Measurements from ENCODE around the gene CUL9. TPM values are rescaled to one million over a fixed set of nuclear protein-coding genes. Genes with fewer than 3 reads are reported as not detected.

CUL9 gene
- polyA plus RNA-seq, 1 donor (not counting 4 experiments of a cell fraction or from before 2014, with no cell fraction given): 21.6 TPM

GRCh38 chr6:43186706-43187105 is 4.7 kb downstream of the CUL9 start:
- dilution Hi-C loops (cut with MboI; ENCODE audit: extremely low pct_ligation_motif_present, low sequenced_read_pairs): no loop called here
- FAIRE-seq (peak; percentile 81), DNase-seq (ENCODE audit: low read depth, low spot score) (no peak)
- H3K27me3 ChIP-seq (ENCODE audit: control insufficient read depth, extremely low read depth, insufficient read depth, low read length): no peaks in the 10 kb centered on the region
- peak overlapping the region; percentile 69 for H3K4me2 ChIP-seq (ENCODE audit: control insufficient read depth, extremely low read depth, insufficient read depth, low read depth, low read length)
- H3K9me1 ChIP-seq (ENCODE audit: control insufficient read depth, extremely low read depth, insufficient read depth, low read length): peaks cover 6% of the 10 kb centered on the region
- H3K79me2 ChIP-seq (ENCODE audit: control insufficient read depth, insufficient read depth, low read length): peaks cover 33% of the 10 kb centered on the region
- H3K9ac ChIP-seq (ENCODE audit: control insufficient read depth, extremely low read depth, insufficient read depth, low read length): peak overlapping the region; percentile 50
- H3K4me1 ChIP-seq (ENCODE audit: control insufficient read depth, extremely low read depth, insufficient read depth, low read length): peaks cover 38% of the 10 kb centered on the region
- peaks cover 5 to 23% of the 10 kb centered on the region in 2 experiments for H3K36me3 ChIP-seq (ENCODE audit: control insufficient read depth in 2 of 2, extremely low read depth in 1 of 2, insufficient read depth in 2 of 2, low read length in 2 of 2)
- no peaks in the 10 kb centered on the region for H3K9me3 ChIP-seq (ENCODE audit: control insufficient read depth, low read depth, low read length)
- H4K20me1 ChIP-seq (ENCODE audit: control insufficient read depth, extremely low read depth, insufficient read depth, low read length): no peaks in the 10 kb centered on the region
- H3K27ac ChIP-seq (ENCODE audit: control insufficient read depth, insufficient read depth, low read length): peak overlapping the region; percentile 72
- TF ChIP-seq, protein P1, sequence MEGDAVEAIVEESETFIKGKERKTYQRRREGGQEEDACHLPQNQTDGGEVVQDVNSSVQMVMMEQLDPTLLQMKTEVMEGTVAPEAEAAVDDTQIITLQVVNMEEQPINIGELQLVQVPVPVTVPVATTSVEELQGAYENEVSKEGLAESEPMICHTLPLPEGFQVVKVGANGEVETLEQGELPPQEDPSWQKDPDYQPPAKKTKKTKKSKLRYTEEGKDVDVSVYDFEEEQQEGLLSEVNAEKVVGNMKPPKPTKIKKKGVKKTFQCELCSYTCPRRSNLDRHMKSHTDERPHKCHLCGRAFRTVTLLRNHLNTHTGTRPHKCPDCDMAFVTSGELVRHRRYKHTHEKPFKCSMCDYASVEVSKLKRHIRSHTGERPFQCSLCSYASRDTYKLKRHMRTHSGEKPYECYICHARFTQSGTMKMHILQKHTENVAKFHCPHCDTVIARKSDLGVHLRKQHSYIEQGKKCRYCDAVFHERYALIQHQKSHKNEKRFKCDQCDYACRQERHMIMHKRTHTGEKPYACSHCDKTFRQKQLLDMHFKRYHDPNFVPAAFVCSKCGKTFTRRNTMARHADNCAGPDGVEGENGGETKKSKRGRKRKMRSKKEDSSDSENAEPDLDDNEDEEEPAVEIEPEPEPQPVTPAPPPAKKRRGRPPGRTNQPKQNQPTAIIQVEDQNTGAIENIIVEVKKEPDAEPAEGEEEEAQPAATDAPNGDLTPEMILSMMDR (optimal IDR thresholded peaks at IDR 0.05 in 1 of 3, IDR thresholded peaks at IDR 0.05 in 1 of 3, conservative IDR thresholded peaks at IDR 0.05 in 1 of 3; ENCODE audit: extremely low read depth in 1 of 3, insufficient read depth in 2 of 3, low read length in 3 of 3): no peak
- TF ChIP-seq EZH2 (IDR thresholded peaks at IDR 0.05; ENCODE audit: low read length): no peak
- peak overlapping the region in 2 of 3 experiments; percentile 45 to 58 for H3K4me3 ChIP-seq (ENCODE audit: control insufficient read depth in 2 of 3, extremely low read depth in 1 of 3, insufficient read depth in 2 of 3, low read depth in 1 of 3, low read length in 3 of 3)
- H2AFZ ChIP-seq (ENCODE audit: control insufficient read depth, low read length): peak overlapping the region; percentile 4

DNA sequence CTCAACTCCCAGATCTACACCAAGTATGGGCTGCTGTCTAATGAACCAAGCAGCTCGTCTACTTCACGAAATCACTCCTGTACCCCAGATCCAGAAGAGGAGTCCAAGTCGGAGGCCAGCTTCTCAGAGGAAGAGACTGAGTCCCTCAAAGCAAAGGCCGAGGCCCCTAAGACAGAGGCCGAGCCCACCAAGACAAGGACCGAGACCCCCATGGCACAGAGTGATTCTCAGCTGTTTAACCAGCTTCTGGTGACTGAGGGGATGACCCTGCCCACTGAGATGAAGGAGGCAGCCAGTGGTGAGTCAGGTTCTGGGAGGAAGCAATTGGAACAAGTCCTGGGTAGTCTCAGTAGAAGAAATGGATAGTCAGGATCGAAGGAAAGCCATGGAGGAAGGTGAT is 5.8 kb downstream of the CUL9 start:
- Histone ChIP-seq H3K9ac (ENCODE audit: control insufficient read depth, extremely low read depth, insufficient read depth, low read length) (no peak overlapping the region), H3K27me3 (ENCODE audit: control insufficient read depth, extremely low read depth, insufficient read depth, low read length) (no peaks in the 10 kb centered on the region), H3K27ac (ENCODE audit: control insufficient read depth, insufficient read depth, low read length) (peak overlapping the region; percentile 72), H4K20me1 (ENCODE audit: control insufficient read depth, extremely low read depth, insufficient read depth, low read length) (no peaks in the 10 kb centered on the region), H3K36me3 (ENCODE audit: control insufficient read depth in 2 of 2, extremely low read depth in 1 of 2, insufficient read depth in 2 of 2, low read length in 2 of 2) (peaks cover 7 to 26% of the 10 kb centered on the region in 2 experiments), H3K4me3 (ENCODE audit: control insufficient read depth in 2 of 3, extremely low read depth in 1 of 3, insufficient read depth in 2 of 3, low read depth in 1 of 3, low read length in 3 of 3) (peak overlapping the region in 1 of 3 experiments; percentile 45), H3K9me1 (ENCODE audit: control insufficient read depth, extremely low read depth, insufficient read depth, low read length) (peaks cover 6% of the 10 kb centered on the region), H3K4me1 (ENCODE audit: control insufficient read depth, extremely low read depth, insufficient read depth, low read length) (peaks cover 31% of the 10 kb centered on the region), H3K79me2 (ENCODE audit: control insufficient read depth, insufficient read depth, low read length) (peaks cover 30% of the 10 kb centered on the region), H3K4me2 (ENCODE audit: control insufficient read depth, extremely low read depth, insufficient read depth, low read depth, low read length) (peak overlapping the region; percentile 69), H2AFZ (ENCODE audit: control insufficient read depth, low read length) (no peak overlapping the region), H3K9me3 (ENCODE audit: control insufficient read depth, low read depth, low read length) (no peaks in the 10 kb centered on the region)
- TF ChIP-seq, protein P1 (optimal IDR thresholded peaks at IDR 0.05 in 1 of 3, IDR thresholded peaks at IDR 0.05 in 1 of 3, conservative IDR thresholded peaks at IDR 0.05 in 1 of 3; ENCODE audit: extremely low read depth in 1 of 3, insufficient read depth in 2 of 3, low read length in 3 of 3): no peak
- TF ChIP-seq EZH2 (IDR thresholded peaks at IDR 0.05; ENCODE audit: low read length): no peak
- FAIRE-seq: no peak
- no peak for DNase-seq (ENCODE audit: low read depth, low spot score)
- dilution Hi-C loops (cut with MboI; ENCODE audit: extremely low pct_ligation_motif_present, low sequenced_read_pairs): no loop called here
